Large intestine (tissue), 3 donors: Measurements from ENCODE around the gene GGCT. TPM values are rescaled to one million over a fixed set of nuclear protein-coding genes. Genes with fewer than 3 reads are reported as not detected.

Source experiments
- DNase-seq, 2 donors: peaks; one replicate each; pipeline versions ENCODE4 v3.0.0 to v3.0.0-alpha.2; 2013
- H3K27ac ChIP-seq: one replicate; pipeline ENCODE4 v1.5.1; 2013; ENCODE audit warnings: low read length
- H3K27me3 ChIP-seq: 2 replicates; pipeline ENCODE4 v1.6.1; 2013; ENCODE audit warnings: low read length; ENCODE audit not compliant: control insufficient read depth, insufficient read depth
- H3K36me3 ChIP-seq: 2 replicates; pipeline ENCODE4 v1.6.1; 2013; ENCODE audit warnings: low read length; ENCODE audit not compliant: control insufficient read depth, insufficient read depth
- H3K4me1 ChIP-seq: one replicate; pipeline ENCODE4 v1.6.1; 2013; ENCODE audit warnings: low read length; ENCODE audit not compliant: control insufficient read depth, insufficient read depth
- H3K4me3 ChIP-seq: one replicate; pipeline ENCODE4 v1.5.1; 2013; ENCODE audit warnings: low read length
- H3K9me3 ChIP-seq: one replicate; pipeline ENCODE4 v1.6.1; 2013; ENCODE audit warnings: mild to moderate bottlenecking, low read depth, low read length, moderate library complexity; ENCODE audit not compliant: control insufficient read depth
- WGBS: methylation state at CpG from one replicate; pipeline ENCODE4 v1.1.5; 2013; ENCODE audit warnings: low lambda C conversion rate; ENCODE audit not compliant: insufficient coverage; 5-methylcytosine and 5-hydroxymethylcytosine counted together
- polyA plus RNA-seq: library from polyadenylated mRNA; unstranded; fragments of 120-200 nt; gene quantifications from one replicate; pipeline ENCODE4 v1.2.1, GENCODE V29; 2013

The GGCT gene
- polyA plus RNA-seq, 1 donor, result 64.6 TPM

DNA sequence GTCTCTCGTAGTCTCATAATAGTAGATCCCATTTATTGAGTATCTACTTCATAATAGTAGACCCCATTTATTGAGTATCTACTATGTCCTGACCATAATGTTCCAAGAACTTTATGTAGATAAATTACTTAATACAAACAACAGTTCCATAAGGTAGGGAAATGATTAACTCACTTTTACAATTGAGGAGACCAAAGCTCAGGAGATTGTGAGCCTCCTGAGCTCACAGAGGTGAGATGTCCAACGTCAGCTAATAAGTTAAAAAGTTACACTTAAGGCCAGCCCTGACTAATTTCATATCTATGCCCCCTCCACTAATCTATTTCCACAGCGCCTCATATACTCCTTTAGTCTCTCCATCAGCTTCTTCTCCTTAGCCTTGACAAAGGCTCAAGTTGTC is 17.5 kb upstream of the GGCT start:
- Histone ChIP-seq H3K4me3 (no peak overlapping the region), H3K36me3 (no peaks in the 10 kb centered on the region), H3K27me3 (no peaks in the 10 kb centered on the region), H3K27ac (peak overlapping the region; percentile 92), H3K9me3 (peaks cover 3% of the 10 kb centered on the region), H3K4me1 (peaks cover 65% of the 10 kb centered on the region)
- WGBS, result 20% methylated on average over 1 of the region's 3 CpGs
- DNase-seq, result peak; percentile 85 to 93

DNA sequence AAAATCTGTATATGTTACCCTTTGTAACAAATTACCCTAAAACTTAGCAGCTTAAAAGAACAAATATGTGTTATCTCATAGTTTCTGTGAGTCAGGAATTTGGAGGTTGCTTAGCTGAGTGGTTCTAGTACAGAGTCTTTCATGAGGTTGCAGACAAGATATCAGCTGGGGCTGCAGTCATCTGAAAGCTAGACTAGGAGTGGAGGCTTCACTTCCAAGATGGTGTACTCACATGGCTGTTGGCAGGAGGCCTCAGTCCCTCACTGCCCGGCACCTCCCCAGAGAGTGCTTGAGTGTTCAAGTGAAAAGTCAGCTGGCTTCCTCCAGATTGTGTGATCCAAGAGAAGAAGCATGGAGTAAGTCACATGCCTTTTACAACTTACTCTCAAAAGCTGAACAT is 16.9 kb upstream of the GGCT start:
- DNase-seq, result peak; percentile 70 to 82
- Histone ChIP-seq H3K27me3 (no peaks in the 10 kb centered on the region), H3K9me3 (peaks cover 3% of the 10 kb centered on the region), H3K36me3 (no peaks in the 10 kb centered on the region), H3K27ac (peak overlapping the region; percentile 82), H3K4me3 (no peak overlapping the region), H3K4me1 (peaks cover 65% of the 10 kb centered on the region)
- no CpG with 5 or more reads among the region's 1 CpG for WGBS

GRCh38 chr7:30519122-30519521 is 14.5 kb upstream of the GGCT start:
- peaks cover 3% of the 10 kb centered on the region for H3K9me3 ChIP-seq
- H3K4me1 ChIP-seq, result peaks cover 48% of the 10 kb centered on the region
- H3K27ac ChIP-seq, result no peak overlapping the region
- H3K36me3 ChIP-seq, result no peaks in the 10 kb centered on the region
- no peaks in the 10 kb centered on the region for H3K27me3 ChIP-seq
- DNase-seq, result peak in 1 of 2 donors; percentile 62
- no peak overlapping the region for H3K4me3 ChIP-seq
- WGBS, result 18% methylated on average over 2 of the region's 3 CpGs

- Histone ChIP-seq H3K27me3 (no peaks in the 10 kb centered on the region), H3K4me3 (no peak overlapping the region), H3K36me3 (no peaks in the 10 kb centered on the region), H3K9me3 (peaks cover 2% of the 10 kb centered on the region), H3K4me1 (peaks cover 25% of the 10 kb centered on the region), H3K27ac (no peak overlapping the region)
- 100% methylated on average over 1 of the region's 2 CpGs for WGBS
- no peak for DNase-seq
Observed at GRCh38 chr7:30515761-30516160, 11.1 kb upstream of the GGCT start.

DNA sequence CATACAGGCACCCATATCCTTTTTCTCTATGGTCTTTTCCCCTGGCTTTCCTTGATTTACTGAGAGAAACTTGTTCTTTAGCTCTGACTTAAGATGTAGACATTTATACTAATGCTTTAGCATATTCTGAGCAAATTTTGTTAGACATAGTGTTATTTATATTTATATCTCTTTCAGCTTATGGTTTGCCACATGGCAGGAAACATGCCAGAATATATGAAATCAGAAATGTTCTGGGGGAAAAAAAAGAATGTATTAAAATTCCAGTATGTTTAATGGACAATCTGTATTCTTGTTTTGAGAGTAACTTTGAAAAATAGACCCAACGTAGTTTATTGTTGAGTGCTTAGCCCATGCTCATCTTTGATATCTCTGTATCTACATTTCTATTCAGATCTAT is 10.1 kb upstream of the GGCT start:
- Histone ChIP-seq H3K27ac (no peak overlapping the region), H3K4me1 (peaks cover 19% of the 10 kb centered on the region), H3K36me3 (no peaks in the 10 kb centered on the region), H3K4me3 (no peak overlapping the region), H3K27me3 (no peaks in the 10 kb centered on the region), H3K9me3 (no peaks in the 10 kb centered on the region)
- no peak for DNase-seq
- 80% methylated on average over 1 of the region's 1 CpG for WGBS

- DNase-seq, result no peak
- H3K4me1 ChIP-seq, result peaks cover 15% of the 10 kb centered on the region
- no peaks in the 10 kb centered on the region for H3K27me3 ChIP-seq
- H3K36me3 ChIP-seq, result no peaks in the 10 kb centered on the region
- H3K27ac ChIP-seq, result no peak overlapping the region
- H3K4me3 ChIP-seq, result no peak overlapping the region
- no CpG with 5 or more reads among the region's 3 CpGs for WGBS
- no peaks in the 10 kb centered on the region for H3K9me3 ChIP-seq
Observed at GRCh38 chr7:30514177-30514576, 9.5 kb upstream of the GGCT start.

DNA sequence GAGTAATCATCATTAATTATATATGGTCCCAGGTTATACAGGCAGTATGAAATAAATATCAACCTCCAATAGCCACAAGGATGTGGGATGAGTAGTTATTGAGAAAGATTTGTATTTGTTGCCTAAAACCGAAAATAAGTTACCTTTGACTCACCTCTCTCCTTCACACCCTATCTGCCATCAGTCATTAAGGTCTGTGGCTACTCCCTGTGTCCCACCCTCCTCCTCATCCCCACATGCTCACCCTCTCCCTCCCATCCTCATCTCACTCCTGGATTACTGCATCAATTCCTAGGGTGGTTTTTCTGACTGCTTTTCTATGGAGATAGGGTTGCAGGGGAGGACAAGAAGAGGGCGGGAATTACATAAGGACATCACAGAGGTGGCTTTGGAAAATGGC is 9.1 kb upstream of the GGCT start:
- DNase-seq, result no peak
- no peak overlapping the region for H3K4me3 ChIP-seq
- no peaks in the 10 kb centered on the region for H3K36me3 ChIP-seq
- H3K27ac ChIP-seq, result no peak overlapping the region
- H3K4me1 ChIP-seq, result peaks cover 11% of the 10 kb centered on the region
- H3K9me3 ChIP-seq, result no peaks in the 10 kb centered on the region
- no peaks in the 10 kb centered on the region for H3K27me3 ChIP-seq
- WGBS, result 100% methylated on average over 2 of the region's 2 CpGs

DNA sequence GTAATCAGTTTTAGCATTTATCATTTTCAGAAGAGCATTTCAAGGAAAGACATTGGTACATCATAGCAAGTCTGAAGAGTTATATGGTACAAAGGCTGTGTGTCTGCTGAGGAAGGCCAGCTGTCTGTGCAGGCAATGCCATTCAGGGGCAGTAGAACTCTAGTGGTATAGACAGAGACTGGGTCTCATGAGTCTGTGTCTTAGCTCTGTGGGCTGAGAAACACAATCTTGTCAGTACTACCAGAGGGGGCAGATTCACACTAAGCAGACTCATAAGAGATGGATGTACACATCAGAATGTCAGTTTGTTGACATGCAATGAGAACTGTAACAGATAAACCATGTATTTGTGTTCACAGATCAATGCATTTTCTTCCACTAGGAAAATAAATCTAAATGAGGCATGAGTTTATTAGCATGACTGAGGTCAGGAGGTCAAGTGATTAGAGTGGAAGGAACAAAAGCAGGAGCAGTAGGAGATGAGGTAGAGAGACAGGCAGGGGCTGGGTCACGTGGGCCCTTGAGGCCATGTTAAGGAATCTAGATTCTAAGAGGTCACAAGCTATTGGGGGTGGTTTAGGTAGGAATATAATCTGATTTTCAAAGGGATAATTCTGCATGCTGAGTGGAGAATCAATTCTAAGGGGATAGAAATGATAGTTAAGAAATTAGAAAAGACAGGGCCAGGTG is 7.5 kb upstream of the GGCT start:
- peak in 1 of 2 donors; percentile 20 for DNase-seq
- no peaks in the 10 kb centered on the region for H3K27me3 ChIP-seq
- no peaks in the 10 kb centered on the region for H3K9me3 ChIP-seq
- H3K4me3 ChIP-seq, result no peak overlapping the region
- no peaks in the 10 kb centered on the region for H3K36me3 ChIP-seq
- peaks cover 7% of the 10 kb centered on the region for H3K4me1 ChIP-seq
- H3K27ac ChIP-seq, result no peak overlapping the region
- WGBS, result no CpG with 5 or more reads among the region's 1 CpG

DNA sequence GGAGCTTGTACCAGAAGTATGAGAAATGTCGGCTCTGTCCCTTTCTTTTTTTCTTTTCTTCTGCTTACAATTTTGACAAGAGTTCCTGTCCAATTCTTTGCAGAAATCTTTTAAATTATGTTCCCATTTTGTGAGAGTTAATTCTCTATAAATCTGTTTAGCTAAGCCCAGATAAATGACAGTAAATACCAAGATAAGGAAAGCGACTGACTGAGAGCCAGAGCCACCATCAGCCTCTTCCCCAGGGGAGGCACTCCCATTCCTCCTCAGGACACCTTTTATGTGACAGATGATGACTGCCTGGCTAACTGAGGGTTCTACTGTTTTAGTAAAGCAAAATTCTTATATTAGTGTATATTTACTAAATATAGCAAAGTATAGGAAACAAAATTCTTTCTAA is 6.9 kb upstream of the GGCT start:
- Histone ChIP-seq H3K27me3 (no peaks in the 10 kb centered on the region), H3K9me3 (no peaks in the 10 kb centered on the region), H3K4me1 (peaks cover 7% of the 10 kb centered on the region), H3K4me3 (no peak overlapping the region), H3K36me3 (no peaks in the 10 kb centered on the region), H3K27ac (no peak overlapping the region)
- DNase-seq, result no peak
- WGBS, result 100% methylated on average over 1 of the region's 2 CpGs

GRCh38 chr7:30510124-30511075 is 5.8 kb upstream of the GGCT start:
- Histone ChIP-seq H3K4me1 (peaks cover 7% of the 10 kb centered on the region), H3K9me3 (no peaks in the 10 kb centered on the region), H3K27ac (no peak overlapping the region), H3K27me3 (no peaks in the 10 kb centered on the region), H3K36me3 (no peaks in the 10 kb centered on the region), H3K4me3 (no peak overlapping the region)
- no CpG with 5 or more reads among the region's 4 CpGs for WGBS
- peak in 1 of 2 donors; percentile 47 for DNase-seq
